Stimulated activated CD4-positive, alpha-beta T cell treated with anti-CD3 and anti-CD28 coated beads, Interleukin-2, amount 100 ng/mL, for 48 hours (primary cell): ENCODE data around the gene DDX31.

Source experiments
- DNase-seq, 2 donors: peaks; one replicate each; pipeline ENCODE4 v3.0.0-alpha.2; 2020

DDX31 gene

GRCh38 chr9:132631685-132632084 lies 38.1 kb downstream of the DDX31 start:
- DNase-seq = no peak

GRCh38 chr9:132631280-132631679 lies 38.5 kb downstream of the DDX31 start:
- DNase-seq = no peak

- no peak for DNase-seq
These were observed 39.0 kb downstream of the DDX31 start for GRCh38 chr9:132630811-132631210.

GRCh38 chr9:132630116-132630515 lies 39.7 kb downstream of the DDX31 start:
- DNase-seq = no peak

GRCh38 chr9:132628746-132629145 lies 41.0 kb downstream of the DDX31 start:
- no peak for DNase-seq

GRCh38 chr9:132627594-132627993 lies 42.2 kb downstream of the DDX31 start:
- DNase-seq = no peak

GRCh38 chr9:132627106-132627505 lies 42.7 kb downstream of the DDX31 start:
- DNase-seq = no peak

GRCh38 chr9:132626285-132626684 lies 43.5 kb downstream of the DDX31 start:
- DNase-seq = no peak

GRCh38 chr9:132622159-132622558 lies 47.6 kb downstream of the DDX31 start:
- no peak for DNase-seq

GRCh38 chr9:132616725-132617124 lies 53.1 kb downstream of the DDX31 start:
- no peak for DNase-seq

GRCh38 chr9:132615774-132616173 lies 54.0 kb downstream of the DDX31 start:
- no peak for DNase-seq

GRCh38 chr9:132614324-132614723 lies 55.5 kb downstream of the DDX31 start:
- DNase-seq = no peak

- DNase-seq = no peak
These were observed 59.1 kb downstream of the DDX31 start for GRCh38 chr9:132610661-132611060.

- no peak for DNase-seq
These were observed 60.0 kb downstream of the DDX31 start for GRCh38 chr9:132609829-132610228.

- DNase-seq = no peak
These were observed 60.6 kb downstream of the DDX31 start for GRCh38 chr9:132609184-132609583.

- no peak for DNase-seq
These were observed 63.7 kb downstream of the DDX31 start for GRCh38 chr9:132606066-132606465.

- no peak for DNase-seq
These were observed 64.4 kb downstream of the DDX31 start for GRCh38 chr9:132605387-132605786.

GRCh38 chr9:132602207-132602606 lies 67.6 kb downstream of the DDX31 start:
- DNase-seq = no peak

GRCh38 chr9:132600326-132600984 lies 69.3 kb downstream of the DDX31 start:
- DNase-seq = no peak

GRCh38 chr9:132597073-132597775 lies 72.6 kb downstream of the DDX31 start:
- no peak for DNase-seq

- DNase-seq = no peak
These were observed 73.6 kb downstream of the DDX31 start for GRCh38 chr9:132596200-132596599.

GRCh38 chr9:132595319-132595718 lies 74.5 kb downstream of the DDX31 start:
- DNase-seq = no peak

- no peak for DNase-seq
These were observed 75.4 kb downstream of the DDX31 start for GRCh38 chr9:132594412-132594811.

GRCh38 chr9:132592451-132592850 lies 77.3 kb downstream of the DDX31 start:
- DNase-seq = no peak
